CD4-positive, alpha-beta T cell treated with Interleukin-6 at 100 ng/mL for 8 hours (primary cell): ENCODE measurements around the gene TSPAN10.

Source experiments
- DNase-seq: peaks from one replicate; pipeline ENCODE4 v3.0.0-alpha.2; 2020; ENCODE audit warnings: mixed read lengths, low spot score

TSPAN10 gene

GRCh38 chr17:81635431-81635830 is 1.6 kb upstream of the TSPAN10 start:
- no peak for DNase-seq

- no peak for DNase-seq
Observed at GRCh38 chr17:81635973-81636504, 957 bp upstream of the TSPAN10 start.

- no peak for DNase-seq
Observed at GRCh38 chr17:81638683-81639082, 1.7 kb downstream of the TSPAN10 start.

- no peak for DNase-seq
Observed at GRCh38 chr17:81640011-81640410, 3.0 kb downstream of the TSPAN10 start.

GRCh38 chr17:81641825-81642489 is 5.0 kb downstream of the TSPAN10 start:
- DNase-seq = no peak

- DNase-seq = no peak
Observed at GRCh38 chr17:81644496-81644895, 7.5 kb downstream of the TSPAN10 start.

- no peak for DNase-seq
Observed at GRCh38 chr17:81644976-81645952, 8.3 kb downstream of the TSPAN10 start.

GRCh38 chr17:81646869-81647600 is 10.0 kb downstream of the TSPAN10 start:
- no peak for DNase-seq

GRCh38 chr17:81647640-81648012 is 10.6 kb downstream of the TSPAN10 start:
- no peak for DNase-seq

- no peak for DNase-seq
Observed at GRCh38 chr17:81648013-81648706, 11.2 kb downstream of the TSPAN10 start.

GRCh38 chr17:81648707-81649085 is 11.7 kb downstream of the TSPAN10 start:
- DNase-seq = no peak

GRCh38 chr17:81650951-81651350 is 14.0 kb downstream of the TSPAN10 start:
- DNase-seq = no peak

GRCh38 chr17:81651692-81652091 is 14.7 kb downstream of the TSPAN10 start:
- no peak for DNase-seq

- DNase-seq = no peak
Observed at GRCh38 chr17:81652906-81653771, 16.1 kb downstream of the TSPAN10 start.

GRCh38 chr17:81655378-81656117 is 18.6 kb downstream of the TSPAN10 start:
- no peak for DNase-seq

GRCh38 chr17:81656118-81656743 is 19.2 kb downstream of the TSPAN10 start, which contains the start of gene PDE6G:
Gene PDE6G (minus strand): TSS chr17:81656542. CDS start chr17:81653305, 3,237 bp downstream.
- DNase-seq = no peak

GRCh38 chr17:81656835-81657234 is 19.8 kb downstream of the TSPAN10 start:
- DNase-seq = no peak

- no peak for DNase-seq
Observed at GRCh38 chr17:81659038-81659437, 22.0 kb downstream of the TSPAN10 start.

- no peak for DNase-seq
Observed at GRCh38 chr17:81660441-81660840, 23.4 kb downstream of the TSPAN10 start.
